Measurements from ENCODE around the gene PPM1N.

DNA sequence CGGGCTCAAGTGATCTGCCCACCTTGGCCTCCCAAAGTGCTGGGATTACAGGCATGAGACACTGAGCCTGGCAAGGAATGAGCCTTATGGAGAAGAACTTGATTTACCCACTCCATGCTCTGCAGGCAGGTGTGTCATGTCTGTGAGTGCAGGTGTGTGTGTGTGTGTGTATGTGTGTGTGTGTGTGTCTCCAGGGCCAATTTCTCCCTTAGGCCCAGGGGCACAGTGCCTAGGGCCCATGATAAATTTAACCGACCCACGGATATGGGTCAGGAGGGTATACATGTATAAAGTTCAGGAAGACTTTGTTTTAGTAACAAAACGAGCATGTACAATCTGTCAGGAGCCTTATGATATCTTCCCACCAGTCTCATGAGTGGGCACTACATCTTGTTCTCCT lies 35.0 kb upstream of the PPM1N start:
- TF ChIP-seq, protein P1, sequence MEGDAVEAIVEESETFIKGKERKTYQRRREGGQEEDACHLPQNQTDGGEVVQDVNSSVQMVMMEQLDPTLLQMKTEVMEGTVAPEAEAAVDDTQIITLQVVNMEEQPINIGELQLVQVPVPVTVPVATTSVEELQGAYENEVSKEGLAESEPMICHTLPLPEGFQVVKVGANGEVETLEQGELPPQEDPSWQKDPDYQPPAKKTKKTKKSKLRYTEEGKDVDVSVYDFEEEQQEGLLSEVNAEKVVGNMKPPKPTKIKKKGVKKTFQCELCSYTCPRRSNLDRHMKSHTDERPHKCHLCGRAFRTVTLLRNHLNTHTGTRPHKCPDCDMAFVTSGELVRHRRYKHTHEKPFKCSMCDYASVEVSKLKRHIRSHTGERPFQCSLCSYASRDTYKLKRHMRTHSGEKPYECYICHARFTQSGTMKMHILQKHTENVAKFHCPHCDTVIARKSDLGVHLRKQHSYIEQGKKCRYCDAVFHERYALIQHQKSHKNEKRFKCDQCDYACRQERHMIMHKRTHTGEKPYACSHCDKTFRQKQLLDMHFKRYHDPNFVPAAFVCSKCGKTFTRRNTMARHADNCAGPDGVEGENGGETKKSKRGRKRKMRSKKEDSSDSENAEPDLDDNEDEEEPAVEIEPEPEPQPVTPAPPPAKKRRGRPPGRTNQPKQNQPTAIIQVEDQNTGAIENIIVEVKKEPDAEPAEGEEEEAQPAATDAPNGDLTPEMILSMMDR (conservative IDR thresholded peaks at IDR 0.05; ENCODE audit: low read depth, low read length) = no peak
- no peak for TF ChIP-seq EZH2phosphoT487 (IDR thresholded peaks at IDR 0.05; ENCODE audit: borderline replicate concordance, low read length)

Measured in PC-3 (cell line).